NCI-H774 (cell line): Measurements from ENCODE around the gene ZNF225.
"Not testable (repeated sequence)": the region's sequence is repeated elsewhere in the genome, so short reads cannot be mapped to it uniquely, and the experiment has no call there.

Source experiments
- DNase-seq: peaks from one replicate; lab custom pipeline; 2025; lab: John Stamatoyannopoulos, UW

Gene ZNF225

GRCh38 chr19:44163789-44164188 lies 50.6 kb downstream of the ZNF225 start:
- DNase-seq: no peak

- DNase-seq: no peak
Measured at GRCh38 chr19:44164327-44164672, 51.1 kb downstream of the ZNF225 start.

- DNase-seq: peak; percentile 95
Measured at GRCh38 chr19:44164673-44165512, 51.7 kb downstream of the ZNF225 start, which contains the start of gene ZNF226. Gene ZNF226 (plus strand): TSS chr19:44165100. CDS start chr19:44170081, 4,981 bp downstream.

- not testable (repeated sequence) for DNase-seq
Measured at GRCh38 chr19:44170660-44171059, 57.5 kb downstream of the ZNF225 start.

- DNase-seq: no peak
Measured at GRCh38 chr19:44176590-44176989, 63.4 kb downstream of the ZNF225 start.

- DNase-seq: no peak
Measured at GRCh38 chr19:44180968-44181367, 67.8 kb downstream of the ZNF225 start.

GRCh38 chr19:44182145-44182544 lies 68.9 kb downstream of the ZNF225 start:
- DNase-seq: no peak
